Measurements from ENCODE around the gene WDCP.
"Not testable (repeated sequence)": the region's sequence is repeated elsewhere in the genome, so short reads cannot be mapped to it uniquely, and the experiment has no call there.

WDCP gene, protein sequence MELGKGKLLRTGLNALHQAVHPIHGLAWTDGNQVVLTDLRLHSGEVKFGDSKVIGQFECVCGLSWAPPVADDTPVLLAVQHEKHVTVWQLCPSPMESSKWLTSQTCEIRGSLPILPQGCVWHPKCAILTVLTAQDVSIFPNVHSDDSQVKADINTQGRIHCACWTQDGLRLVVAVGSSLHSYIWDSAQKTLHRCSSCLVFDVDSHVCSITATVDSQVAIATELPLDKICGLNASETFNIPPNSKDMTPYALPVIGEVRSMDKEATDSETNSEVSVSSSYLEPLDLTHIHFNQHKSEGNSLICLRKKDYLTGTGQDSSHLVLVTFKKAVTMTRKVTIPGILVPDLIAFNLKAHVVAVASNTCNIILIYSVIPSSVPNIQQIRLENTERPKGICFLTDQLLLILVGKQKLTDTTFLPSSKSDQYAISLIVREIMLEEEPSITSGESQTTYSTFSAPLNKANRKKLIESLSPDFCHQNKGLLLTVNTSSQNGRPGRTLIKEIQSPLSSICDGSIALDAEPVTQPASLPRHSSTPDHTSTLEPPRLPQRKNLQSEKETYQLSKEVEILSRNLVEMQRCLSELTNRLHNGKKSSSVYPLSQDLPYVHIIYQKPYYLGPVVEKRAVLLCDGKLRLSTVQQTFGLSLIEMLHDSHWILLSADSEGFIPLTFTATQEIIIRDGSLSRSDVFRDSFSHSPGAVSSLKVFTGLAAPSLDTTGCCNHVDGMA

DNA sequence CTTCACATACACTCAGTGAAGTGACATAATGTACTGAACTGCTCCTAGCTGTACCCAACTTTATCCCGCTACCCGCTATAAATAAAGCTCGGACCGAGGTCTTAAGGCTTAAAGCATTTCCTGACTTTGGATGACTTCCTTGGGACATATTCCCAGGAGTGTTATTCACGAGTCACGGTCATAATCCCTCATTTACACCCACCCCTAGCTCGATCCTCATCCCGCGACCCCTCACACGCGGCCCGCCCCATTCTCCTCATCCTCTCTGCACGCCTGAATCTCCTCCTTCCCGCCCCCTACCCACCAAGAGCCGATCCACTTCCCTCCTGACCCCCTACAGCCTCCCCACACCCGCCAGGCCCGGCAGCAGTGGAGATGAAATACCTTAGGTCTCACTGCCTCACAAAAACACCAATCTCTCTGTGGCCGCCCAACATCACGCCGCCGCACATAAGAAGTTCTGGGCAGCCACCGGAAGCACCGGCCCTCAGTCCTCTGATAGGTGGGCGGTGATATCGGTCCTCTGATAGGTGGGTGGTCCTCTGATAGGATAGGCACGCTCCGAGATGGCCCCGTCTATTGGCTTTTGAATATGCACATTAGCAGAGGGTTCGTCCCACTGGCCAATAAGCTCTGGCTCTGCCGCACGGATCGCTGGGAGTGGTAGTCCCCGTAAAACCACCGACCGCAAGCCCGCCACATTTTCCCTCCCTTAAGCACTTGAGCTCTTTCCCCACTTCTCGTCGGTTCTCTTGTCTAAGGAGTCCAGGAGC, at the start of gene WDCP:
Gene WDCP (minus strand): TSS at position 462 of the 773 bp plus-strand sequence. CDS start 7,897 bp downstream, outside the sequence.
- peak; percentile 86 for DNase-seq (ENCODE audit: low read depth)

DNA sequence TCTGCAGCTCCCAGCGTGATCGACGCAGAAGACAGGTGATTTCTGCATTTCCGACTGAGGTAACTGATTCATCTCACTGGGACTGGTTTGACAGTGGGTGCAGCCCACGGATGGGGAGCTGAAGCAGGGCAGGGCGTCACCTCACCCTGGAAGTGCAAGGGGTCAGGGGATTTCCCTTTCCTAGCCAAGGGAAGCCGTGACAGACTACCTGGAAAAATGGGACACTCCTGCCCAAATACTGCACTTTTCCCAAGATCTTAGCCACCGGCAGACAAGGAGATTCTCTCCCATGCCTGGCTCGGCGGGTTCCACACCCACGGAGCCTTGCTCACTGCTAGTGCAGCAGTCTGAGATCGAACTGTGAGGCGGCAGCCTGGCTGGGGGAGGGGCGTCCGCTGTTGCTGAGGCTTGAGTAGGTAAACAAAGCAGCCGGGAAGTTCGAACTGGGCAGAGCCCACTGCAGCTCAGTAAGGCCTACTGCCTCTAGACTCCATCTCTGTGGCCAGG, 48.0 kb upstream of the WDCP start:
- not testable (repeated sequence) for DNase-seq (ENCODE audit: low read depth)

DNA sequence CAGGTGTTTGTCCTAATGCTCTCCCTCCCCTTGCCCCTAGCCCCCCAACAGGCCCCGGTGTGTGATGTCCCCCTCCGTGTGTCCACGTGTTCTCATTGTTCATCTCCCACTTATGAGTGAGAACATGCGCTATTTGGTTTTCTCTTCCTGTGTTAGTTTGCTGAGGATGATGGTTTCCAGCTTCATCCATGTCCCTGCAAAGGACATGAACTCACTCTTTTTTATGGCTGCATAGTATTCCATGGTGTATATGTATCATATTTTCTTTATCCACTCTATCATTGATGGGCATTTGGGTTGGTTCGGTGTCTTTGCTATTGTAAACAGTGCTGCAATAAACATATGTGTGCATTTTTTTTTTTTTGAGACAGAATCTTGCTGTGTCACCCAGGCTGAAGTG, 46.1 kb upstream of the WDCP start:
- DNase-seq (ENCODE audit: low read depth): not testable (repeated sequence)

DNA sequence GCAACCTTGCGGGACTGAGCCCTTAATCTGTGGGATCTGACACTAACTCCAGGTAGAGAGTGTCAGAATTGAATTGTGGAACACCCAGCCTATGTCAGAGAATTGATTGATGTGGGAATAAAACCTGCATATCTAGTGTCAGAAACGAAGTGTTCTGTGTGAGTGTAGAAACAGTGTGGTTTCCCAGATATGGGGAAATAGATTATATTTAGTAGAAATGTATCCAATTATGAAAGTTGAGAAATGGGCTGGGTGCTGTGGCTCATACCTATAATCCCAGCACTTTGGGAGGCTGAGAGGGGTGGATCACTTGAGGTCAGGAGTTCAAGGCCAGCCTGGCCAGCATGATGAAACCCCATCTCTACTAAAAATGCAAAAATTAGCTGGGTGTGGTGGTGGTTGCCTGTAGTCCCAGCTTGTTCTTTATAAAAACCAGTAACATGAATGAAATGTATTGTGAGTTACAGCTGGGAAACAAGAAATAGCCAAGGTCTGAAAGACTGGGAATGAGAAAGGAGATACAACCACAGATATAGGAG, 41.7 kb upstream of the WDCP start:
- DNase-seq (ENCODE audit: low read depth): no peak

DNA sequence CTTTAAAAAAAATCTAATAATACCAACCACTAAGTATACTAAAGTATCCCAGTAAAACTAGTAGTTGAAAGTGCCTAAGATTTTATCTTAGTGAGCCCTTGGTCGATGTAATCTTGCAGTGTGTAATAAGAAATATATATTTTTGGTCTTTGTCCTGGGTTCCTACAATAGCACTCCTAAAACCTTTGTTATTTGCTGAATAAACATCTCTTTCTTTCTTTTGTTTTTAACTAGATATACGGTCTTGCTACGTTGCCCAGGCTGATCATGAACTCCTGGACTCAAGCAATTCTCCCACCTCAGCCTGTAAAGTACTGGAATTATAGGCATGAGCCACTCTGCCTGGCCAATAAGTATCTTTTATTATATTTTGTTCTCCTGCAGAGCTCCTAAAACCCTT, 39.8 kb upstream of the WDCP start:
- DNase-seq (ENCODE audit: low read depth): no peak

DNA sequence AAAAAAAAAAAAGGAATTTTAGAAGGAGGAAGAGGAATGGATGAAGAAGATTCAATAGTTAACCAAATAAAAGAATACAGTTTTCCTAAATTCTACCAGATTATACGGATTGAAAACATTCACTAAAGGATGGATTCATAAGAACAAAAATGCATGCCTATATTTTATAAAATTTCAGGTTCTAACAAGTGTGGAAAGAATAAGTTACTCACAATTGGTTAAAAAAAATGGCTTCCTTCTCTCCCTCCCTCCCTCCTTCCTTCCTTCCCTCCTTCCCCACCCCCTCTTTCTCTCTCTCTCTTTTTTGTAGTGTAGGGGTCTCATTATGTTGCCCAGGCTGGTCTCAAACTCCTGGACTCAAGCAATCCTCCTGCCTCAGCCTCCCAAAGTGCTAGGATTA, 39.0 kb upstream of the WDCP start:
- no peak for DNase-seq (ENCODE audit: low read depth)

DNA sequence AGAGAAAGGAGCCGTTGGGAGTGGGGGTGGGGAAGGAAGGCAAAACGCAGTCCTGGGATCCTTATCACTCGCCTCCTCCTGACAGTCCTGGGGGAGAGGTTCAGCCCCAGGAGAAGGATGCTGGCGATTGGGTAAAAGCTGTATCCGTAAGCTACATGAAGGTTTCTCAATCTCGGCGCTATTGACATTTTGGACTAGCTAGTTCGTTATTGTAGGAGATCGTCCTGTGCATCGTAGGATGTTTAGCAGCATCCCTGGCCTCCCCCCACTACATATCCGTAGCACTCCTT, 38.0 kb upstream of the WDCP start:
- no peak for DNase-seq (ENCODE audit: low read depth)

DNA sequence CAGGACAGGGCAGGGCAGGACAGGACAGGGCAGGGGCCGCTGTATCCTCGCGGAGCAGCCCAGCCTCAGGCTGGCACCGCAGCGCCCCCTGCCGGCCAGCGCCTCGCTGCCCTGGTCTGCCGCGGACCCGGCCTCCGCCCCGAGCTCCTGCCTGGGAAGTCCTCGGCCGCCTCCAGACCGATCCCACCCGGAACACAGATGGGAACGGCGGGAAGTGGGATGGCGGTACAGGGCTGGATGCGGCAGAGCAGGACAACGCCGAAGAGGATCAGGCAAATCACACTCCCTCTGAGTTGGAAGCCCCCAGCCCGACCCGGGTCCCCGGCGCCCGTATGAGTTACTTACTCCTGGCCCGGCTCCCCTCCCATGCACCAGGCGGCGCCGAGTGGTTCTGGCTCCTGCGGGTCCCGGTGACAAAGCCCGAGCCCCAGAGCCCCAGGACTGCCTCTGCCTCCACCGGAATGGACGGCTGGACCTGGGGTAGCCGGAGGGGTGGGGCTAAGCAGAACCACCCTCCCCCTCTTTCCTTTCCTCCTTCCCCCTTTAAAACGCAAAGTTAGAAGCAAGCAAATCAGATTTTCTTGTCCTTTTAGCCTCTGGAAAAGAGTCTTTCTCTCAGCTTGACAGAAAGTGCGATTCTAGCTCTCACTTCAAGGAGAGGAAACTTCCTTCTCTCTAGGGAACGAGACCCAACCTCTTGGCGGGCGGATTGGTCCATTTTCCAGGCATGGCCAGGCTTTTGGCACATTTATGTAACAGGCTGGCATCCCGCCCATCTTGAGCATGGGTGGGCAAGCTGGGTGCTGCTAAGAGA, 37.4 kb upstream of the WDCP start, which contains the start of gene TP53I3:
Gene TP53I3 (minus strand): TSS at position 449 of the 814 bp plus-strand sequence. CDS start 508 bp downstream, outside the sequence.
- peak; percentile 78 for DNase-seq (ENCODE audit: low read depth)

DNA sequence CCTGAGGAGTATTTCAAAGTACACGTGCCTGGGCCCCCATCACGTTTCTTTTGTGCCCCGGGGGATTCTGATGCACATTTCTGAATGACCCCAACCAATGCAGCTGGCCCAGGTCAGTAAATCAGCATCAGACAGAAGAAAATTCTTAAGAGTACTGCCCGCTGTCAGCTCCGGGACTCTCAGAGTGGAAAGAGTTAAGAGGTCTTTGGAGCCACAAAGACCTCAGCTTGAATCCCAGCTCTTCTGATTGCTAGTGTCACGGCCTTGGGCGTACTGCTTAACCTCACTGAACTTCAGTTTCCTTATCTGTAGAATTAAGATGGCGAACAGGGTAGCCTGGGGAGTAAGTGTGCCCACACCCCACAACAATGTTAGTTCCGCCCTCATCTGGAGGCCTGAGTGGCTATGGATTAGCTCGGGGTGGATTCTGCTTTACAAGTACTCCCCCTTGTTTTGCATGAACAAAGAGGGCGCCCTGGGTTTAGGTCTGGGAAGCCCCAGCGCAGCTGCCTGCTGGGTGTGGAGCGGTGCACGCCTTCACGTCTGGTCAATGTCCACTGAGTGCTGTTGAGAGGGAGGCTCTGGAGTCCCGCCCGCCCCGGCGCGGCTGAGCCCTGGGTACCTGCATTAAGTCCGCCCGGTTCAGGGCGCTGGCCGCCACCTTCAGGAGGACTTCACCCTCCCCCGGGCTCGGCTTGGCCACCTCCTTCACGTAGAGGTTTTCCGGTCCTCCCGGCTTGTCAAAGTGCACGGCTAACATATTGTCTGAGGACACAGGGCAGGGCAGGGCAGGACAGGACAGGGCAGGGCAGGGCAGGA, 36.6 kb upstream of the WDCP start:
- peak; percentile 15 for DNase-seq (ENCODE audit: low read depth)

DNA sequence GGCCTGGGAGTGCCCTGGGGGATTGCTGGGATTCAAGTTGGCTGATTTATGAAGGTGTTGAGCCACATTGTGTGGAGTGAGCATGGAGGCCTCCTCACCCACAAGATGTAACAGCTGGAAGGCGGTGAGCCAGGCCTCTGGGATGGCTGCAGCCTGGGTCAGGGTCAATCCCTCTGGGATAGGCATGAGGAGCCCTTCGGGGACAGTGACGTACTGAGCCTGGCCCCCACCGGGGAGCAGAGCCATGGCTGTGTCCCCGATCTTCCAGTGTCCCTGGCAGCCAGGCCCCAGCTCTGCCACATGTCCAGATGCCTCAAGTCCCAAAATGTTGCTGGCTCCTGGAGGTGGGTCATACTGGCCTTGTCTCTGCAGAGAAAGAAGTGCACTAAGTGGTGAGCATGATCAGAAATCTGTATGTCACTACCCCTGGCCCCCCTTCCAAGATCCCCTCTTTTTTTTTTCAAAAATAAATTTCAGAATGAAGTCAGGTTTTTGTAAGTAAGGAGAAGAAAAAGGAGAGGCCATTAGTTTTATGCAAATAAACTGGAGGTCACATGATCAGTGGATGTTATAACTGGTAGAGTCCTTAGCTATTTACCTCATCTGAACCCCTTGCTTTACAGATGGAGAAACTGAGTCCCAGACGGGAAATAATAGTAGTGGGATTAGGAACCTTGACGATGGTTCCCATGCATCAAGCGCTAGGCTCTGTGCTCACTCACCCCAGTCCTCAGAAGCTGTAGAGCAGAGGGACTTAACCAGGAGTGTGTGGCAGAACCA, 35.8 kb upstream of the WDCP start:
- DNase-seq (ENCODE audit: low read depth): no peak

DNA sequence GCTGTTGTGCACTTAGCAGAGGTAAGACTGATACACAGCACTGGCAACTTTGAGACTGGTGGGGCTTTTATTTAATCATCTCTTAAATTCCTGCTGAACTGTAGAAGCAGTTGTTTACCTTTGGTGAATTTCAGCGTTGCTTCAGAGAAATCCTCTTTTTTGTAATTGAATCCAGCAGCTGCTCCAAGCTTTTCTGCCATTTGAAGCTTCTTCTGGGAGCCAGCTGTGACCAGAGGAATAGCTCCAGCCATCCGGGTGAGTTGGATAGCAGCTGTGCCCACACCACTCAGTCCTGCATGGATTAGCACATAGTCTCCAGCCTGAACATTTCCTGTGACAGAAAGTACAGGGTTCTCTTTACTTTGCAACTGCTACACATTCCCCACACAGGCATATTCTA, 33.5 kb upstream of the WDCP start:
- DNase-seq (ENCODE audit: low read depth): no peak

DNA sequence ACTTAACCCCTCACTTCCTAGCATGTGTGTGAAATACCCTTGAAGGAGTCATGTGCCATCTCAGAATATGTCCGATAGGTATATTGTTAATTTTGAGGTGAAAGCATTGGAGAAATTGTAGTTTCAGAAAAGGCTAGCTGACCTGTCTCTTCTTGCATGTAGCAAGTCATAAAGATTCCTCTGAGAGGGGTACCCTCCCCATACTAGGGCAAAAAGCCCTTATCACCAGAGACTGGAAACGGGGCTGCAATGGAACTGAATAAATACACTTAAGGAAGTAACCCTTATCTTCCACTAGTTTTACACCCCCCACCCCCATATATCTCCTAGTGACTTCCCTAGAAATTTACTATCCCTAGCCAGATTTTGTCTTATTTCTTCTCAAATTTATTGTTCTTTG, 30.7 kb upstream of the WDCP start:
- no peak for DNase-seq (ENCODE audit: low read depth)

DNA sequence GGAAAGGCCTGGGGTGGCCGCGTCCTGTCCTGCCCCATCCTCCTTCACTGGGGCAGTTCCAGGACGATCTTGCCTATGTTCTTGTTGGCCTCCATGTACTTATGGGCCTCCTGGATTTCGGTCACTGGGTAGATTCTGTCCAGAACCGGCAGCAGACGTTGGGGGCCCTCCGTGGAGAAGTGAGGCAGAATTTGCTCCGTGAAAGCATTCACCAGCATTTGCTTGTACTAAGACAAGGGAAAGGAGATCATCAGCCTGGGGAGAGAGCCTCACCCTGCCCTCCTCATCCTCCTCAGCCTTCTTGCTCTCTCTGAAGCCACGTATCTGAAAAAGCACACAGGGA, 30.3 kb upstream of the WDCP start:
- DNase-seq (ENCODE audit: low read depth): no peak

DNA sequence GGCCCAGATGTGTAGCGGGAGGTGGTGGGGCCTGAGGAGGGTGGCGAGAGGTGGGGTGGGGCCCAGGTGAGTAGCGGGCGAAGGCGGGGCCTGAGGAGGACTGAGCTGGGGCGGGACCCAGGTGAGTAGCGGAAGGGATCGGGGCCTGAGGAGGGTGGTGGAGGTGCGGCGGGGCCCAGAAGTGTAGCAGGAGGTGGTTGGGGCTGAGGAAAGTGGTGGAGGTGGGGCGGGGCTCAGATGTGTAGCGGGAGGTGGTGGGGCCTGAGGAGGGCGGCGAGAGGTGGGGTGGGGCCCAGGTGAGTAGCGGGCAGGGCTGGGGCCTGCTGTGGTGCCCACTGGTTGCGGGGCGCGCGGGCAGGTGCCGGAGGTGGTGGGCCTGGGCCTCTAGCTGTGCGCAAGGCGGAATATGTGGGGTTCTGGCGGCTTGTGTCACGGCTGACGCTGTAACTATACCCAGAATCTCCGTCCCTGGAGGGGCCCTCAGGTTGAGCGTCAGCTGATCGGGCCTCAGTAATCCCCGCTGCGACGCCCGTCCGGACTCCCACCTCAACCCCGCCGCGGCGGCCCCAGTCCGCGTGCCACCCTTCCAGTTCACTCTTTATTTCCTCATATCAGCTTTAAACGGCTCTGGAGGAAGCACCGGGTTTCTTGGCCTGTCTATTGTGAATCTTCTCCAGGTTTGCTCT, 29.8 kb upstream of the WDCP start:
- DNase-seq (ENCODE audit: low read depth): no peak

DNA sequence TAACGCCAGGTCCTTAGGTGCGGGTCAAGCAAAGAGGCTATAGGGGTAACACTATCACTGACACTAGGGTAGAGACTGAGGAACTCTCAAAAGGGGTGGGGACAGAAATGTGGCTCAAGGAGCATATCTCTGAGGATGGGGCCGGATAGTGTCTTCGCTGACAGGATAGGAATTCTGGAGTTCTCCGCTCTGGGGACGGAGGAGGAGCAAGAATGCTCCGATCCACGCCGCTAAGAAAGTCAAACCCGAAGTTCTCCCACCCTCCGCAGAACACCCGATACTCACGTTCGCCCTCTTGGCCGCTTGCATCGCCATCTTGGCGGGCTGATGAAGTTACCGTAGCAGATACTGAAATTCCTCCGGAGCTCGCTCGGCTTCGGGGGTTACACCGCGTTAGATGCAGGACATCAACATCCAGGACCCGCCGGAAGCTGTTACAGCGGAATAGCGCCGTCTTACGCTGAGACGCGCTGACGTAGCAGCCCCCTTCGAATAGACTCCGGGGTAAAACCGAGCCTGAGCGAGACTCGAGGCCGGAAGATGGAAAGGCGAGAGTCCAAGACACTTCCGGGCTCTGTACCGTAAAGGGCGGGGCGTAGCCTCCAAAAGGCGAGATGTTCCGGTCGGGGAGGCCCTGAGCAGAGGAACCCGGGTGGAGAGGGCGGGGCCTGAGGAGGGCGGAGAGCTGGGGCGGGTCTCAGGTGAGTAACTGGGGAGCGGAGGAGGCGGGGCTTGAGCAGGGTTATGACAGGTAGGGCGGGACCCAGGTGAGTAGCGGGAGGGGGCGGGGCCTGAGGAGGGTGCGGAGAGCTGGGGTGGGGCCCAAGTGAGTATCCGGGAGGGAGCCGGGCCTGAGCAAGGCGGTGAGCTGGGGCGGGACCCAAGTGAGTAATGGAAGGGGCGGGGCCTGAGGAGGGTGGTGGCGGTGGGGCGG, 29.0 kb upstream of the WDCP start, which contains the start of gene SF3B6:
Gene SF3B6 (minus strand): TSS at position 412 of the 934 bp plus-strand sequence. CDS start 97 bp downstream, at position 315.
- DNase-seq (ENCODE audit: low read depth): peak; percentile 98

DNA sequence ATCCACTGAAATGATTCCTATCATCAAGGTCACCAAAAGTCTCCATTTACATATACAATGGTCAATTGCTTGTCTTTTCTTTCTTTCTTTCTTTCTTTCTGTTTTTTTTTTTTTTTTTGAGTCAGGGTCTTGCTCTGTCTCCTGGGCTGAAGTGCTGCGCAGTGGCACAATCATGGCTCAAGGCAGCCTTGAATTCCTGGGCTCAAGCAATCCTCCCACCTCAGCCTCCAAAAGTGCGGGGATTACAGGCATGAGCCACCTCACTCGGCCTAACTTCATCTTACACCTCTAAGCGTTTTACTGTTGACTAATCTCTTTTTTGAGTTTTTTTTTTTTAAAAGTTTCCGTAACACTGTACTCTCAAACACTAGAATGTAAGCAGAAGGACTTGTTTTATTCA, 28.1 kb upstream of the WDCP start:
- DNase-seq (ENCODE audit: low read depth): no peak

DNA sequence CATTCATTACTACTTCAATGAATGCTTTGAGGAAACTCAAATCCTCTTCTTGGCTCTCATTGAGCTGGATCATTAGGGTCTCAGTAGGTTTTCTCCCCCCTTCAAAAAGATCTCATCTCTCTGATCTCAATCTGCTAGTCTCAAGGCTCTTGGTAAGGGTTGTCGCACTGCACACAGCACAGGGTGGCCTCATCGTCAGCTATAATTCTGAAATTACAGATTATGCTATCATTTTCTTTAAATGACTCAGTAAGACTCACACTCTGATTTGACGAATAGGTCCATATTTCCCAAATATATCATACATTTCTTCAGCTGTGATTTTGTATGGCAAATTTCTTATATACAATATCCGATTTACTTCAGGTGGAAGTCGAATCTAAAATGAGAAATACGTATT, 26.6 kb upstream of the WDCP start:
- no peak for DNase-seq (ENCODE audit: low read depth)

DNA sequence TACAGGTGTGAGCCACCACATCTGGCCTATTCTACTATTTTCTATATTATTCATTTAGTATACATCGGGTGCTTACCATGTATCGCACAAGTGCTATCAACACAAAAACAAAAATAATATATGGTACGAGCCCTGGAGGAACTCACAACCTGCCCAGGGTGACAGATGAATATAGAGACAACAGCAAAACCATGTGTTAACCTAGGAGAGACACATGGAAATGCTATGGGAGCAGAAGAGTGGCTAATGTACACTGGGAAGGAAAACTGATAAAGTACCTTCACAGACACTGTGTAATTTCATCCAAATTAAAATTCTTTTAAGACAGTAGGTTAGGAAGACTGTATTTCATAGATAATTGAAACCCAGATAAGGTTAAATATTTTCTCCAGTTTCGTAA, 25.1 kb upstream of the WDCP start:
- no peak for DNase-seq (ENCODE audit: low read depth)
